ENCODE results near the gene TRIM2. TPM values are rescaled to one million over a fixed set of nuclear protein-coding genes. Genes with fewer than 3 reads are reported as not detected.

The TRIM2 gene
- total RNA-seq, 4 donors from 2014 or later, result 25.7 to 55.9 (median 42.5) TPM

DNA sequence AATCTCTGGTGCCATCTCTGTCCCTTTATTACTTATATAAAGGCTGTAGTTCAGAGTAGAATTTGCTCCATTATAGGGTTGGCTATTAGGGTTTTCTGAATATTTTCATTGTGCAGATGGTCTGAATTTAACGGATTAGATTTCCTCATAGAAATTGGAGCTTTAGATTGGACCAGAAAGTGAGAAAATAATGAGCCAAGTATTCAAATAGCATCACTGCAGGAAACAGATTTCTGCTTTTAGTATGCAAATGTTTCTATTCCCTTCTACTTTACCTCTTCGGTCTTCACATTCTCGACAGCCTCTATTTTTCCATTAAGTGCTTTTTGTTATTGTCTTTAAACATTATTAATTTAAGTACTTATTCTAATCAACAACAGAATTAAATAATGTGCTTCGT, 55.4 kb downstream of the TRIM2 start:
- peaks cover 0 to 45% (median 0%) of the 10 kb centered on the region in 4 donors for H3K4me1 ChIP-seq
- DNase-seq (ENCODE audit: low spot score in 2 of 2), result no peak
- H3K36me3 ChIP-seq, result no peaks in the 10 kb centered on the region
- no peak for TF ChIP-seq CTCF (IDR thresholded peaks at IDR 0.05)
- no peaks in the 10 kb centered on the region for H3K27me3 ChIP-seq
- no peak overlapping the region for H3K4me3 ChIP-seq
- no peak overlapping the region for H3K27ac ChIP-seq
- peaks cover 0 to 9% (median 0%) of the 10 kb centered on the region in 4 donors for H3K9me3 ChIP-seq
- WGBS, 2 donors, result 50 to 55% methylated on average over 4 of the region's 4 CpGs

DNA sequence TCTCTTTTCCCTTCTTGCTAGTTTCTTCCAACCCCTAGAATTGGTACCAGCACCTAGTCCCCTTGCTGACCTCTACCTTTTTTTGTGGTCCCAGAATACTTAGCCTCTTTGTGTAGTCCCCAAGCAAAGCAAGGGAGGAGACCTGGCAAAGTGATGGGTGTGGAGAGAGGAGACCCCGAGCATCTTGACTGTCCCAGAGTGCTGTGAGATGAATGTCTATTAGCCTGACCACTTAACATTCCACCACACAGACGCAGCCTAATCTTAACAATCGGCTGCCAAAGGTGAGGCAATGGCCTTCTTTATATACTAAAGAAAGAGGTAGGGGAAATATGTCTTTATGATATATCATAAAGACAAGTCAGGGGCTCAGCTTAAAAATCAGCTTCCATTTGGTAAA, 55.9 kb downstream of the TRIM2 start:
- WGBS, 2 donors, result 59 to 68% methylated on average over 3 of the region's 3 CpGs
- Histone ChIP-seq H3K27me3 (no peaks in the 10 kb centered on the region), H3K36me3 (no peaks in the 10 kb centered on the region), H3K4me1 (peaks cover 0 to 45% (median 0%) of the 10 kb centered on the region in 4 donors), H3K9me3 (peaks cover 0 to 9% (median 0%) of the 10 kb centered on the region in 4 donors), H3K4me3 (no peak overlapping the region), H3K27ac (no peak overlapping the region)
- TF ChIP-seq CTCF (IDR thresholded peaks at IDR 0.05) (no peak), EP300 (IDR thresholded peaks at IDR 0.05) (no peak), POLR2A (IDR thresholded peaks at IDR 0.05) (no peak)
- DNase-seq (ENCODE audit: low spot score in 2 of 2), result no peak

- Histone ChIP-seq H3K4me1 (peaks cover 0 to 45% (median 0%) of the 10 kb centered on the region in 4 donors), H3K9me3 (peaks cover 0 to 9% (median 0%) of the 10 kb centered on the region in 4 donors), H3K36me3 (no peaks in the 10 kb centered on the region), H3K27ac (no peak overlapping the region), H3K4me3 (no peak overlapping the region), H3K27me3 (no peaks in the 10 kb centered on the region)
- 75 to 83% methylated on average over 3 of the region's 3 CpGs for WGBS, 2 donors
- DNase-seq (ENCODE audit: low spot score in 2 of 2), result no peak
- TF ChIP-seq CTCF (IDR thresholded peaks at IDR 0.05) (no peak), EP300 (IDR thresholded peaks at IDR 0.05) (no peak), POLR2A (IDR thresholded peaks at IDR 0.05) (no peak)
Measured at GRCh38 chr4:153260553-153261300, 56.5 kb downstream of the TRIM2 start.

DNA sequence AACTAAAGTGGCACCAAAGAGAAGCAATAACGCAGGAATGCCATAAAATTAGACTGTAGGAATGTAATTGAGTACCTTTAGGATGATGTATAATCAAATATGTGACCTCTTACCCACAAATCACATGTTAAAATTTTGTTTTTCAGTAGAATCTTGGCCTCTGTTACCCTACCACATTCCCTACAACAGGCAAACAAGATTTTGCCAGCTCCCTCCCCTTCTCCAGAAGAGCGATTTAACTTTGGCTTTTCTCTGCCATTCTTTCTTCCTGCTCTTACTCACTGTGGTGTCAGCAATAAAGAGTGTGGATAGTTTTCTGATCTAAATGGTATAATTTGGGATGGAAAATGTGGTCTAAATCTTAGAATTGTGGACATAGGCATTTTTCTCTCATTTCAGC, 57.2 kb downstream of the TRIM2 start:
- Histone ChIP-seq H3K4me3 (no peak overlapping the region), H3K36me3 (no peaks in the 10 kb centered on the region), H3K27ac (no peak overlapping the region), H3K9me3 (peaks cover 0 to 9% (median 0%) of the 10 kb centered on the region in 4 donors), H3K27me3 (no peaks in the 10 kb centered on the region), H3K4me1 (peaks cover 0 to 45% (median 0%) of the 10 kb centered on the region in 4 donors)
- WGBS, 2 donors, result 90 to 91% methylated on average over 2 of the region's 2 CpGs
- TF ChIP-seq POLR2A (IDR thresholded peaks at IDR 0.05) (no peak), EP300 (IDR thresholded peaks at IDR 0.05) (no peak), CTCF (IDR thresholded peaks at IDR 0.05) (no peak)
- DNase-seq (ENCODE audit: low spot score in 2 of 2), result no peak

- Histone ChIP-seq H3K27ac (no peak overlapping the region), H3K36me3 (no peaks in the 10 kb centered on the region), H3K4me1 (peaks cover 0 to 44% (median under 1%) of the 10 kb centered on the region in 4 donors), H3K4me3 (no peak overlapping the region), H3K9me3 (peaks cover 0 to 9% (median 0%) of the 10 kb centered on the region in 4 donors), H3K27me3 (no peaks in the 10 kb centered on the region)
- DNase-seq (ENCODE audit: low spot score in 2 of 2), result no peak
- WGBS, 2 donors, result 51 to 59% methylated on average over 2 of the region's 2 CpGs
- TF ChIP-seq EP300 (IDR thresholded peaks at IDR 0.05), result no peak
- TF ChIP-seq POLR2A (IDR thresholded peaks at IDR 0.05), result no peak
- TF ChIP-seq CTCF (IDR thresholded peaks at IDR 0.05), result no peak
Measured at GRCh38 chr4:153261914-153262313, 57.7 kb downstream of the TRIM2 start.

All from tibial nerve (tissue), 4 donors.